ENCODE data around the gene LGR4. TPM values are rescaled to one million over a fixed set of nuclear protein-coding genes. Genes with fewer than 3 reads are reported as not detected.

LGR4 gene
- total and polyA plus RNA-seq, 9 of the 15 experiments (the other 6 are each of a cell fraction or from before 2014, with no cell fraction given): 0.94 to 10.1 (median 5.8) TPM

- Histone ChIP-seq H3K4me3 (no peak overlapping the region), H3K4me1 (replicated peaks in 1 of 2; ENCODE audit: control insufficient read depth in 2 of 2, insufficient read depth in 2 of 2, low read length in 2 of 2) (peaks cover 6 to 40% of the 10 kb centered on the region in 2 experiments; a peak in 4 of 5 replicates), H4K20me1 (replicated peaks; ENCODE audit: control insufficient read depth, insufficient read depth, low read length) (no peaks in the 10 kb centered on the region), H3K36me3 (ENCODE audit: control insufficient read depth, insufficient read depth, low read length) (no peaks in the 10 kb centered on the region), H3K9me3 (replicated peaks; ENCODE audit: control insufficient read depth, insufficient read depth, low read depth, low read length) (no peaks in the 10 kb centered on the region), H3K27ac (ENCODE audit: extremely low read depth, low read depth, low read length) (no peak overlapping the region), H3K4me2 (ENCODE audit: insufficient read depth, low read length) (no peak overlapping the region), H3K27me3 (ENCODE audit: control insufficient read depth in 2 of 2, insufficient read depth in 2 of 2, low read length in 2 of 2) (no peaks in the 10 kb centered on the region), H3K79me2 (ENCODE audit: control insufficient read depth, insufficient read depth, low read length) (peaks cover 17% of the 10 kb centered on the region; the same call in 2 of the 3 replicates), H3K9ac (ENCODE audit: insufficient read depth in 1 of 2, low read depth in 2 of 2, low read length in 2 of 2) (no peak overlapping the region), H2AFZ (ENCODE audit: low read depth, low read length) (no peak overlapping the region), H3K9me1 (ENCODE audit: control insufficient read depth, insufficient read depth, low read length) (no peaks in the 10 kb centered on the region)
- FAIRE-seq (no peak), DNase-seq (ENCODE audit: extremely low read depth in 1 of 4, low spot score in 3 of 4) (no peak), ATAC-seq (no peak)
- BruUV-seq (replicated peaks): no TSS peak
- WGBS (ENCODE audit: insufficient coverage, low coverage, missing lambda C conversion rate): 83% methylated on average over 4 of the region's 4 CpGs
- in situ Hi-C loops (cut with MboI): loop anchor here (5.0 kb wide), 1 partner anchor 51 kb away; no protein-coding TSS in a partner anchor
- intact Hi-C loops (cut with micrococcal nuclease): no loop called here
- ChIA-PET CTCF (ENCODE audit: low intra/inter-chr PET ratio) (no interaction called here), POLR2A (interaction anchor here (0.7 kb wide), 1 partner anchor 205 kb away, joined by 4 read pairs; no protein-coding TSS in a partner anchor)
- no peak for TF ChIP-seq FOXO4 (CRISPR knock-in tag; IDR thresholded peaks at IDR 0.05)
- TF ChIP-seq ZNF282 (CRISPR knock-in tag; IDR thresholded peaks at IDR 0.05): no peak
- peak; percentile 66 for TF ChIP-seq CEBPB (tag; IDR thresholded peaks at IDR 0.05)
- TF ChIP-seq, protein P1, sequence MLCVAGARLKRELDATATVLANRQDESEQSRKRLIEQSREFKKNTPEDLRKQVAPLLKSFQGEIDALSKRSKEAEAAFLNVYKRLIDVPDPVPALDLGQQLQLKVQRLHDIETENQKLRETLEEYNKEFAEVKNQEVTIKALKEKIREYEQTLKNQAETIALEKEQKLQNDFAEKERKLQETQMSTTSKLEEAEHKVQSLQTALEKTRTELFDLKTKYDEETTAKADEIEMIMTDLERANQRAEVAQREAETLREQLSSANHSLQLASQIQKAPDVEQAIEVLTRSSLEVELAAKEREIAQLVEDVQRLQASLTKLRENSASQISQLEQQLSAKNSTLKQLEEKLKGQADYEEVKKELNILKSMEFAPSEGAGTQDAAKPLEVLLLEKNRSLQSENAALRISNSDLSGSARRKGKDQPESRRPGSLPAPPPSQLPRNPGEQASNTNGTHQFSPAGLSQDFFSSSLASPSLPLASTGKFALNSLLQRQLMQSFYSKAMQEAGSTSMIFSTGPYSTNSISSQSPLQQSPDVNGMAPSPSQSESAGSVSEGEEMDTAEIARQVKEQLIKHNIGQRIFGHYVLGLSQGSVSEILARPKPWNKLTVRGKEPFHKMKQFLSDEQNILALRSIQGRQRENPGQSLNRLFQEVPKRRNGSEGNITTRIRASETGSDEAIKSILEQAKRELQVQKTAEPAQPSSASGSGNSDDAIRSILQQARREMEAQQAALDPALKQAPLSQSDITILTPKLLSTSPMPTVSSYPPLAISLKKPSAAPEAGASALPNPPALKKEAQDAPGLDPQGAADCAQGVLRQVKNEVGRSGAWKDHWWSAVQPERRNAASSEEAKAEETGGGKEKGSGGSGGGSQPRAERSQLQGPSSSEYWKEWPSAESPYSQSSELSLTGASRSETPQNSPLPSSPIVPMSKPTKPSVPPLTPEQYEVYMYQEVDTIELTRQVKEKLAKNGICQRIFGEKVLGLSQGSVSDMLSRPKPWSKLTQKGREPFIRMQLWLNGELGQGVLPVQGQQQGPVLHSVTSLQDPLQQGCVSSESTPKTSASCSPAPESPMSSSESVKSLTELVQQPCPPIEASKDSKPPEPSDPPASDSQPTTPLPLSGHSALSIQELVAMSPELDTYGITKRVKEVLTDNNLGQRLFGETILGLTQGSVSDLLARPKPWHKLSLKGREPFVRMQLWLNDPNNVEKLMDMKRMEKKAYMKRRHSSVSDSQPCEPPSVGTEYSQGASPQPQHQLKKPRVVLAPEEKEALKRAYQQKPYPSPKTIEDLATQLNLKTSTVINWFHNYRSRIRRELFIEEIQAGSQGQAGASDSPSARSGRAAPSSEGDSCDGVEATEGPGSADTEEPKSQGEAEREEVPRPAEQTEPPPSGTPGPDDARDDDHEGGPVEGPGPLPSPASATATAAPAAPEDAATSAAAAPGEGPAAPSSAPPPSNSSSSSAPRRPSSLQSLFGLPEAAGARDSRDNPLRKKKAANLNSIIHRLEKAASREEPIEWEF (CRISPR knock-in tag; IDR thresholded peaks at IDR 0.05): no peak
- TF ChIP-seq, protein P2, sequence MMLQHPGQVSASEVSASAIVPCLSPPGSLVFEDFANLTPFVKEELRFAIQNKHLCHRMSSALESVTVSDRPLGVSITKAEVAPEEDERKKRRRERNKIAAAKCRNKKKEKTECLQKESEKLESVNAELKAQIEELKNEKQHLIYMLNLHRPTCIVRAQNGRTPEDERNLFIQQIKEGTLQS (IDR thresholded peaks at IDR 0.05): peak; percentile 53; the same call in 1 of the 2 replicates
- TF ChIP-seq, protein P2 (CRISPR knock-in tag; conservative IDR thresholded peaks at IDR 0.05): no peak
- TF ChIP-seq CEBPG (CRISPR knock-in tag; IDR thresholded peaks at IDR 0.05): no peak
- 0 out of 4 replicates have a peak, but pooled peaks of 1 of the 2 experiments have one; percentile 23 for TF ChIP-seq CEBPG (tag; conservative IDR thresholded peaks at IDR 0.05 in 1 of 2, IDR thresholded peaks at IDR 0.05 in 1 of 2)
- no peak for TF ChIP-seq ZNF197 (CRISPR knock-in tag; IDR thresholded peaks at IDR 0.05; ENCODE audit: low read depth)
- no peak for TF ChIP-seq ZKSCAN3 (CRISPR knock-in tag; IDR thresholded peaks at IDR 0.05)
Observed at GRCh38 chr11:27423125-27423524, 49.5 kb downstream of the LGR4 start.
